Tibial nerve (tissue), 4 donors: ENCODE measurements around the gene ATP6V1G3. TPM values are rescaled to one million over a fixed set of nuclear protein-coding genes. Genes with fewer than 3 reads are reported as not detected.

ENCODE experiments used
- DNase-seq, 2 donors: peaks; one replicate each; pipeline ENCODE4 v3.0.0-alpha.2; 2019; ENCODE audit warnings: low spot score in 2 of 2
- H3K27ac ChIP-seq, 4 donors: fragments of 200-600 bp; sonication (generic) in 3 of 4; one replicate each; pipeline ENCODE4 v1.5.1; 2017 to 2019; ENCODE audit warnings: mild to moderate bottlenecking in 1 of 4
- H3K27me3 ChIP-seq, 2 donors: fragments of 200-600 bp; sonication (generic) in 1 of 2; one replicate each; pipeline versions ENCODE4 v1.5.1 to v1.6.0; 2017 to 2019
- H3K36me3 ChIP-seq, 3 donors: fragments of 200-600 bp; sonication (generic); one replicate each; pipeline ENCODE4 v1.5.1; 2018 to 2019
- H3K4me1 ChIP-seq, 4 donors: fragments of 200-600 bp; sonication (generic) in 3 of 4; one replicate each; pipeline ENCODE4 v1.5.1; 2017 to 2019
- H3K4me3 ChIP-seq, 4 donors: fragments of 200-600 bp; sonication (generic) in 3 of 4; one replicate each; pipeline ENCODE4 v1.5.1; 2017 to 2019; ENCODE audit warnings: mild to moderate bottlenecking in 1 of 4, moderate library complexity in 1 of 4
- H3K9me3 ChIP-seq, 4 donors: fragments of 200-600 bp; sonication (generic) in 3 of 4; one replicate each; pipeline ENCODE4 v1.5.1; 2017 to 2019
- EP300 ChIP-seq, 2 donors: sonication (generic); formaldehyde crosslinking; IDR thresholded peaks; one replicate each; pipeline ENCODE4 v1.6.1; 2017; ENCODE audit warnings: antibody characterized with exemption in 2 of 2, mild to moderate bottlenecking in 1 of 2
- POLR2A ChIP-seq, 2 donors: fragments of 450-650 bp; IDR thresholded peaks; one replicate each; pipeline ENCODE4 v1.6.1; 2017; ENCODE audit warnings: antibody characterized with exemption in 2 of 2, mild to moderate bottlenecking in 2 of 2, moderate library complexity in 2 of 2
- WGBS, 2 donors: methylation state at CpG; one replicate each; pipeline ENCODE4 v1.1.5; 2018; 5-methylcytosine and 5-hydroxymethylcytosine counted together
- total RNA-seq, 4 donors: library from RNA; depleted of rRNA; stranded (reverse); fragments of >200 nt; gene quantifications; one replicate each; pipeline ENCODE4 v1.1.0, GENCODE V29; 2016
- TF ChIP-seq, protein P1 (sequence below), 5 experiments: fragments of 200-600 bp in 3 of 5; fragments of 450-650 bp in 2 of 5; sonication (generic) in 3 of 5; IDR thresholded peaks; one replicate each; pipeline ENCODE4 v1.5.1; 2016 to 2019; ENCODE audit warnings: antibody characterized with exemption in 5 of 5, mild to moderate bottlenecking in 3 of 5, moderate library complexity in 2 of 5

Gene ATP6V1G3
- total RNA-seq, 4 donors from 2014 or later: not detected

DNA sequence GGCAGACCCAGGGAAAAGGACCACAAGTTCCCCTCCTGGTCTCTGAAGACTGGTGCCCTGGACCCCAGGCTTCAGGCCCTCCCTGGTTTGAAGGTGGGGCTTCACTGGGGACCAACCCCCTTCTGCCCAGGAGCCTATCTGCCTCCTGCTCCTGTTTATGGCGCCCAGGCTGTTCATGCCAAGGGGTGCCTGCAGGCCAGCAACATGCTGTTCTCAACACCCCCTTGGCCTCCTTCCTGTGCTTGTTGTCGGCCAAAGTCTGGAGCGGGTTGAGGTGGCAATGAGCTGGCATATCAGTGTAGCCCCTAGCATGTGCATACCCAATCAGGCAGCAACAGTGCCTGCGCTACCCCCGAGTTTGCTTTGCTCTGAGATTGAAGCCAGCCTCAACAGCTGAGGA lies 46.3 kb downstream of the ATP6V1G3 start:
- Histone ChIP-seq H3K9me3 (no peaks in the 10 kb centered on the region), H3K36me3 (no peaks in the 10 kb centered on the region), H3K27me3 (no peaks in the 10 kb centered on the region), H3K27ac (no peak overlapping the region), H3K4me3 (no peak overlapping the region), H3K4me1 (no peaks in the 10 kb centered on the region)
- WGBS, 2 donors: 94 to 100% methylated on average over 3 to 5 of the region's 5 CpGs
- DNase-seq: no peak
- TF ChIP-seq, protein P1, sequence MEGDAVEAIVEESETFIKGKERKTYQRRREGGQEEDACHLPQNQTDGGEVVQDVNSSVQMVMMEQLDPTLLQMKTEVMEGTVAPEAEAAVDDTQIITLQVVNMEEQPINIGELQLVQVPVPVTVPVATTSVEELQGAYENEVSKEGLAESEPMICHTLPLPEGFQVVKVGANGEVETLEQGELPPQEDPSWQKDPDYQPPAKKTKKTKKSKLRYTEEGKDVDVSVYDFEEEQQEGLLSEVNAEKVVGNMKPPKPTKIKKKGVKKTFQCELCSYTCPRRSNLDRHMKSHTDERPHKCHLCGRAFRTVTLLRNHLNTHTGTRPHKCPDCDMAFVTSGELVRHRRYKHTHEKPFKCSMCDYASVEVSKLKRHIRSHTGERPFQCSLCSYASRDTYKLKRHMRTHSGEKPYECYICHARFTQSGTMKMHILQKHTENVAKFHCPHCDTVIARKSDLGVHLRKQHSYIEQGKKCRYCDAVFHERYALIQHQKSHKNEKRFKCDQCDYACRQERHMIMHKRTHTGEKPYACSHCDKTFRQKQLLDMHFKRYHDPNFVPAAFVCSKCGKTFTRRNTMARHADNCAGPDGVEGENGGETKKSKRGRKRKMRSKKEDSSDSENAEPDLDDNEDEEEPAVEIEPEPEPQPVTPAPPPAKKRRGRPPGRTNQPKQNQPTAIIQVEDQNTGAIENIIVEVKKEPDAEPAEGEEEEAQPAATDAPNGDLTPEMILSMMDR (IDR thresholded peaks at IDR 0.05): no peak
- TF ChIP-seq EP300 (IDR thresholded peaks at IDR 0.05) (no peak), POLR2A (IDR thresholded peaks at IDR 0.05) (no peak)

DNA sequence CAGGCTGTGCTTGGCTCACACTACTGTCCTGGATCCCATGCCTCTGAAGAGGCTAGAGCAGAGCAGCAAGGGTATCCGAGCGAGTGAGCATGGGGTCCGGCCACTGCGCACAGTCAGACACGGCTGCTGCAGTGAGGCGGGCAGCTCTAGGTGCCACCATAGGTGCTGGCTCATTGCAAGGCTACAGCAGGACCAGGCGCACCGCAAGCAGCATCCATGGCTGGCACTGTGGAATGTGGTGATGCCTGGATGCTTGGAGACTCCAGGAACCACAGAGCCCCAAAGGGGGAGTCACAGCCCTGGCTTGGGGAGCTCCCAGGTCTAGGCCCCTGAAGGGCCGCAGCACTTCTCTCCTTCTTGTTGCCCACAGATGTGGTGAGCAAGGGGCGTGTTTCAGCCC lies 47.2 kb downstream of the ATP6V1G3 start:
- TF ChIP-seq, protein P1 (IDR thresholded peaks at IDR 0.05): no peak
- TF ChIP-seq POLR2A (IDR thresholded peaks at IDR 0.05): no peak
- no peak for TF ChIP-seq EP300 (IDR thresholded peaks at IDR 0.05)
- no peak overlapping the region for H3K27ac ChIP-seq
- H3K36me3 ChIP-seq: no peaks in the 10 kb centered on the region
- no peaks in the 10 kb centered on the region for H3K27me3 ChIP-seq
- no peaks in the 10 kb centered on the region for H3K9me3 ChIP-seq
- no peaks in the 10 kb centered on the region for H3K4me1 ChIP-seq
- H3K4me3 ChIP-seq: no peak overlapping the region
- no peak for DNase-seq
- WGBS, 2 donors: 92 to 93% methylated on average over 8 to 10 of the region's 10 CpGs

DNA sequence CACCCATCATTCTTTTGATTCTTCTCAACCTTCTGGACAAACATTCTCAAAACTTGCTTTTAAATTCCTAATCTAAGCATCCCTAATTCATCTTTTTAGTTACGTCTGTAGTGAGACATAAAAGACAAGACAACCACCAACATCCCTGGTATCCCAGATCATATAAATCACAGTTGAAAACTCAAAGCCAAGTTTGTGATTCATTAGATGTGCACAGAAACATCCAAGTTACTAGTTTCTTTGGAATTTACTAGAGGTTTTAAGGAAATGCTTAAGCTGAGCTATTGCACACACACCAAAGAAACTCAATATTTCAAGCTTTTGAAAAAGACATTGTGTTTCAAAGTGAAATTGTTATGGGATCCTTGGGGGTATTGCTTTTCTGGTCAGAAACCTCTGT lies 47.6 kb downstream of the ATP6V1G3 start:
- no peaks in the 10 kb centered on the region for H3K27me3 ChIP-seq
- no peak overlapping the region for H3K4me3 ChIP-seq
- no peaks in the 10 kb centered on the region for H3K9me3 ChIP-seq
- H3K36me3 ChIP-seq: no peaks in the 10 kb centered on the region
- no peak for DNase-seq
- no peak overlapping the region for H3K27ac ChIP-seq
- H3K4me1 ChIP-seq: no peaks in the 10 kb centered on the region
- WGBS, 2 donors: 69 to 83% methylated on average over 1 of the region's 1 CpG
- TF ChIP-seq EP300 (IDR thresholded peaks at IDR 0.05): no peak

DNA sequence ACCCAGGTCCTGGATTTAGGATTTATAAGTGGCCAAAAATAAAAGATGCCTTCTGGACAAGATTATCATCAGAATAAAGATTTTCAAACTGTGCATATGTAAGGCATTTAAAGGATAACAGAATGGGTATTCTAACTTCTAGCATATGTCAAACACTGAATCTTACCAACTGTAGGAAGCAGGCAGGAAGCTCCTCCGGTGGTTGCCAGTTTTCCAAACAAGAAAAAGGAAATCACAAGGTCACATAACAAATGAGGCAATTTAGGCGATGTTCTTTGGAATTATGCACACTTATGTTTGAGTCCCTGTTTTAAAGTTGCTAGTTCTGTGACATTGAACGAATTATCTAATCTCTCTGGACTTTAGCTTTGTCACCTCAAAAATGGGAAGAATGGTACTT lies 48.9 kb downstream of the ATP6V1G3 start:
- Histone ChIP-seq H3K4me1 (no peaks in the 10 kb centered on the region), H3K27me3 (no peaks in the 10 kb centered on the region), H3K9me3 (no peaks in the 10 kb centered on the region), H3K27ac (no peak overlapping the region), H3K4me3 (no peak overlapping the region), H3K36me3 (no peaks in the 10 kb centered on the region)
- TF ChIP-seq, protein P1 (IDR thresholded peaks at IDR 0.05): no peak
- TF ChIP-seq POLR2A (IDR thresholded peaks at IDR 0.05) (no peak), EP300 (IDR thresholded peaks at IDR 0.05) (no peak)
- DNase-seq: no peak
- 40 to 42% methylated on average over 3 of the region's 3 CpGs for WGBS, 2 donors

DNA sequence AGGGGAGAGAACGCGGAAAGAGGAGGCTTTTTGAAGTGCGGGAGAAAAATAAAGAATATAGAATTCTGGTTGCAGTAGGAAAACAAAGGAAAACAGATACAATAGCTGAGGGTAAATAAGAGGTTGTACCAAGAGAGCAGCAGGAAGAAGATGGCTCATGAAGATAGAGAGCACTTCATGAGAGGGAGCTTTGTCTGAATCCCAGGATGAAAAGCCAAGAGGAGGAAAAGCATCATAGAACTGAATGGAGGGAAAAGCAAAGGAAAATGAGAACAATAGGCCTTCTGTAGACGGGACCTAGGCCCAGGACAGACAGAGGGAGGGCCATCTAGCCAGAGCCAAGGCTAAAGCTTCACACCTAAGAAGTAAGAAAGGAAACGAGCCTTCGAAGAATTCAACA lies 49.5 kb downstream of the ATP6V1G3 start:
- no peaks in the 10 kb centered on the region for H3K9me3 ChIP-seq
- DNase-seq: no peak
- TF ChIP-seq POLR2A (IDR thresholded peaks at IDR 0.05): no peak
- TF ChIP-seq, protein P1 (IDR thresholded peaks at IDR 0.05): no peak
- TF ChIP-seq EP300 (IDR thresholded peaks at IDR 0.05): no peak
- H3K4me3 ChIP-seq: no peak overlapping the region
- 54 to 55% methylated on average over 6 of the region's 6 CpGs for WGBS, 2 donors
- no peaks in the 10 kb centered on the region for H3K4me1 ChIP-seq
- no peaks in the 10 kb centered on the region for H3K36me3 ChIP-seq
- H3K27me3 ChIP-seq: no peaks in the 10 kb centered on the region
- H3K27ac ChIP-seq: no peak overlapping the region

DNA sequence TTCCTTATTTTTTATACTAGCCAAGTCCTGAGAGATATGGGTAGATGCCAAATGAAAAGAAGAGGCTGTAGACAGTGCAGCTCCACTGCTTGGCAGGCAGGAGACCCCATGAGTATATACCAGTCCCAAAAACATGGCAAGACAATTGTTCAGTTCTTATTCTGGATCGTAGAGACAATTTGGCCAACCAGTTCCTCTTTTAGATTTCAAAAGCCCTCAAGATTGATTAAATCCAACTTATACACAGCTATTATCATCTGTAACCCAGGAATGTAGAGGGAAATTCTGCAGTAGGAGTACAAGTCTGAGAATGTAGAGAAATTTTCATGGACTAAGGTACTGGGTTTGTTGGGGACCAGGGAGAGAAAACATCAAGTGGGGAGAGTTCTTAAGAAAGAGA lies 50.3 kb downstream of the ATP6V1G3 start:
- WGBS, 2 donors: 65 to 84% methylated on average over 1 of the region's 1 CpG
- no peaks in the 10 kb centered on the region for H3K9me3 ChIP-seq
- no peaks in the 10 kb centered on the region for H3K36me3 ChIP-seq
- DNase-seq: no peak
- TF ChIP-seq EP300 (IDR thresholded peaks at IDR 0.05) (no peak), POLR2A (IDR thresholded peaks at IDR 0.05) (no peak)
- TF ChIP-seq, protein P1 (IDR thresholded peaks at IDR 0.05): no peak
- H3K27me3 ChIP-seq: no peaks in the 10 kb centered on the region
- no peak overlapping the region for H3K27ac ChIP-seq
- no peaks in the 10 kb centered on the region for H3K4me1 ChIP-seq
- no peak overlapping the region for H3K4me3 ChIP-seq
